T1000 (cell line): ENCODE measurements around the gene MOB2.

ENCODE experiments used
- DNase-seq: peaks from one replicate; lab custom pipeline; 2025; ENCODE audit warnings: mixed read lengths; lab: John Stamatoyannopoulos, UW

MOB2 gene, protein sequence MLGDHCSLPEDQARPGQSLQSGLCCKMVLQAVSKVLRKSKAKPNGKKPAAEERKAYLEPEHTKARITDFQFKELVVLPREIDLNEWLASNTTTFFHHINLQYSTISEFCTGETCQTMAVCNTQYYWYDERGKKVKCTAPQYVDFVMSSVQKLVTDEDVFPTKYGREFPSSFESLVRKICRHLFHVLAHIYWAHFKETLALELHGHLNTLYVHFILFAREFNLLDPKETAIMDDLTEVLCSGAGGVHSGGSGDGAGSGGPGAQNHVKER

GRCh38 chr11:1486054-1486825 lies at the start of gene MOB2:
MOB2 (minus strand) TSS chr11:1486779; CDS start chr11:1486556, 223 bp downstream.
- no peak for DNase-seq

DNA sequence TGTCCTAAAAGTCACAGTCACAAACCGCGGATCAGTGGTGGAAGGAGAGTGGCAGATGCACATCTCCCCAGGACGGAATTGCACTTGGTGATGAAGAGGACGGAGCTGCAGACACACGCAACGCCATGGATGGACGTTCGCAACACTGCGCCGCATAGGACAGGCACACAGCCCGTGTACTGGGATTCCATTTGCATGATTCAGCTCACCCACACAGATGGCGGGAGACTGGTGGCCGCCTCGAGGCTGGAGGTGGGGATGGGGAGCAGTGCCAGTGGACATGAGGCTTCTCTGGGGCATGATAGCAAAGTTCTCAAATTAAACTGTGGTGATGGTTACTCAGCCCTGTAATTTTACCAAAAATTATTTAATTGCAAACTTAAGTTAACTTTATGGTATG lies 48.1 kb upstream of the MOB2 start:
- no peak for DNase-seq

DNA sequence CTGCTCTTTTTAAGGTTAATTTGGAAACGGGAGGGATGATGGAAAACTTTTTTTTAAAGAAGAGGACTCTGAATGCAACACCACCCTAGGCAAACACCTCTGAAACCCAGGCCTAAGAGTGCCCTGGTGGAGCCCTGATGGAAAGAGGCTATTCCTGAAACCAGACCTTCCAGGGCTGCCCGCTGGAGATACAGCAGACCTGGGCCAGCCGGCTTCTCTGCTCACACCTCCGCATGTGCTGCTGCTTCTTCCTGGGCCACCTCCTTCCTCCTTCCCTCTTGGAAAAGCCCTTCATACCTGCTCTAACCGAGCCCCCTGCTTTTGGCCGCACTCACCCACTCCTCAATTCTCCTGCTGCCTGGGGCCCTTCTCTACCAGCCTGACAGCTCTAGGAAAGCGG lies 47.6 kb upstream of the MOB2 start:
- no peak for DNase-seq

GRCh38 chr11:1533342-1533725 lies 46.8 kb upstream of the MOB2 start:
- no peak for DNase-seq

- no peak for DNase-seq
These were observed 46.2 kb upstream of the MOB2 start for GRCh38 chr11:1532606-1533341.

DNA sequence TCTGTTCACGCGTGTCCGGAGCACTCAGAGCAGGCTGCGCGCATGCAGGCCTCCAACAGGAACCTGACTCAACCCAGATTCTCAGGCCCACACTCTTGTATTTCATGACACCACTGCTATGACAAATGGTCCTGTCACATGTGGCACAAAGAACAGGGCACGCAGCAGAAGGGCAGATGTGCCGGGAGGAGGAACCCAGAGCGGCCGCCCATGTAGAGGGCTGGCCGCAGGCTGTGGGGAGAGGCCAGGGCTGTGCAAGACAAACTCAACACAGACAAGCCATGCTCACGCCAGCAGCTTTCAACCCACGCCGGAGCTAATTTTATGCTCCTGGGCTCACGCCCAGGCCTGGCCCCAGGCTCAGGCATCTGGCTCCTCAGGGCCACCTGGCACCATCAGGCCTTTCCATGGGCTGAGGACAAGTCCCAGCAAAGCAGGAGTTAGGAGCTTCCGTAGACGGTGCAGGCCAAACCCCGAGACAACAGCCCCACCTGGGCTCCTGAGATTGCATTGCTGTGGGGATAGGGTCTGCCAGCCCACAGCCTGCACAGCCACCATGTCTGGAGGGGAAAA lies 45.5 kb upstream of the MOB2 start:
- no peak for DNase-seq

DNA sequence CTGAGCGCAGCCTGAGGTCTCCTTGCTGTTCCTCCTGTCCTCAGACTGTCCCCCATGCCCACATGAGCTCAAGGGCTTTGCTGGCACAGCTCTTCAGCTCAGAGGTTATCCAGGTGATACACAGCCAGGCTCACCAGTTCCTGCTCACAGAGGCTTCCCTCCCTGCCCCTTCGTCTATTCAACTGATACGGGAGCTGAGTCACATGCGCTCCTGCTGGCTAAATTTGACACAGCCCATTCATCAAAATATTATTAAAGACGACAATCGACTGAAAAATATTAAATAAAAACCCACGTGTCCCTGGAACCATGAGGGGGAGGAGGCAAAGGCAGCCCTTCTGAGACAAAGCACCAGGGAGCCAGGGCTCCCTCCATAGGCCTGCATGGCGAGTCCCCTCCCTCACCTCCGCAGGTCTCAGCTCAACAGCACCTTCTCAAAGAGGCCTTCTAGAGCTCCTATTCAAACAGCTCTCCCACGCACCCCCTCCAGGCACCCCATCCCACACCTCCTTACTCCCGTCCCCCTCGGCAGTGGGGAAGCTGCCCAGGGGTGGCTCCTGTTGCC lies 45.0 kb upstream of the MOB2 start:
- no peak for DNase-seq

- no peak for DNase-seq
These were observed 44.3 kb upstream of the MOB2 start for GRCh38 chr11:1530686-1531448.

DNA sequence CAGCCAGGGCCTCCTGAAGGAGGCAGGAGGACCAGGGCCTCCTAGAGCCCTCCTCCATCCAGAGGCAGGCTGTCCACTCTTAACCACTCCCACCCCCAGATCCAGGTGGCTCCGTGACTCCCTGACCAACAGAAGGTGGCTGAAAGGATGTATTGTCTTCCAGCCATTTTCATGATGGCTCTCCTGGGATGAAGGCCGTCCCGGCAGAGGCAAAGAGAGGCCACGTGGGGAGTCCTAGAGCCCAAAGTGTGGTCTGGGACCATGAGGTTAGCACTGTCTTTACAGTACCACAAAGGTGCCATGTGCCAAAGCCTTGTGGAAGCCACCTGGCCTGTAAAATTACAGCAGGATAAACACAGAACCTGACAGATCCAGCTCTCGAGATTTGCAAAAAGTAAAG lies 43.2 kb upstream of the MOB2 start:
- no peak for DNase-seq

GRCh38 chr11:1529286-1529685 lies 42.7 kb upstream of the MOB2 start:
- no peak for DNase-seq

GRCh38 chr11:1528710-1529109 lies 42.1 kb upstream of the MOB2 start:
- DNase-seq: no peak

- no peak for DNase-seq
These were observed 40.2 kb upstream of the MOB2 start for GRCh38 chr11:1526785-1527184.

DNA sequence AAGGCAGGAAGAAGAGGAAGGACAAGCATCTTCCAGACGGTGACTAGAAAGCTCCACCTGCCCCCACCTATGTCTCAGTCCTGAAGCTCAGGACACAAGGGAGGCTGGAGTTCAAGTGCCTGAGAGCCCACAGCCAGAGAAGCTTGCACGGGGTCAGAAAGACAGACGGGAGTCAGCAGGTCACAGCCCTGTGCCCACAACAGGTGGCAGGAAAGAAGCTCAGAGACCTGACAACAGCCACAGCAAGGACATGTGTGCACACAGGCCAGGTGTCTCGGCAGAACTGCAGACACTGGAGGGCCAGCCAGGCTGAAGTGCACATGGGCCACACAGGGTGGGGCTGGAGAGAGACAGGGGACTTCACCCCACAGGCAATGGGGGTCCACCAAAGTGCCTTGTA lies 37.2 kb upstream of the MOB2 start:
- no peak for DNase-seq

DNA sequence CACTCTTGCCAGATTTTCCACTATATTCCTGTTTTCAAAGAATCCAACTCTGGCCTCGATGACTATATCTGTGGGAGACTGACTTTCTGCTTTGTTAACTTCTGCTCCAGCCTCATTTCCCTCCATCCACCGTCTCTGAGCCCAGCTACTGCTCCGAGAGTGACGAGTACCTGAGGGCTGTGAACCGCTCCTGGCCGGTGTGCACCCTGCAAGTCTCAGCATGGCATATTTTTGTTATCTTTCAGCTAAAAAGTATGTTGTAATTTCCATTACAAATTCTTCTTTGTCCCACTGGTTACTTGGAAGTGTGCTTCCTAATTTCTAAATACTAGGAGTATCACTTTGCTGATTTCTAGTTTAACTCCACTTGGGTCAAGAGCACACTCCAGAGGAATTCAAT lies 36.5 kb upstream of the MOB2 start:
- DNase-seq: no peak

DNA sequence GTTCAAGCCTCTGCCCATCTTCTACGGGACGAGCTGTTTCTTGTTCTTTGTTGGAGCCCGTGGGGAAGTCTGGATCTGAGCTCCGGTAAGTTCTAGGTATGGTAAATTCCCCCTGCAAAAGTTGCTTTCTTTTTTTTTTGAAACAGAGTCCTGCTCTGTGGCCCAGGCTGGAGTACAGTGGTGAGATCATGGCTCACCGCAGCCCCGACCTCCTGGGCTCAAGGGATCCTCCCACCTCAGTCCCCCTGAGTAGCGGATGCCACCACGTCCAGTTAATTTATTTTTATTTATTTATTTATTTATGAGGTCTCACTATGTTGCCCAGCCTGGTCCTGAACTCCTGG lies 35.5 kb upstream of the MOB2 start:
- DNase-seq: no peak

GRCh38 chr11:1521382-1522080 lies 35.0 kb upstream of the MOB2 start:
- DNase-seq: no peak

- DNase-seq: no peak
These were observed 34.2 kb upstream of the MOB2 start for GRCh38 chr11:1520663-1521267.

- no peak for DNase-seq
These were observed 33.7 kb upstream of the MOB2 start for GRCh38 chr11:1520209-1520662.

GRCh38 chr11:1519028-1520010 lies 32.7 kb upstream of the MOB2 start:
- DNase-seq: no peak
